Activated CD4-positive, CD25-positive, alpha-beta regulatory T cell (primary cell): ENCODE measurements around the gene GPS2.
"Not testable (repeated sequence)": the region's sequence is repeated elsewhere in the genome, so short reads cannot be mapped to it uniquely, and the experiment has no call there.

Source experiments
- DNase-seq, 4 experiments: peaks; one replicate each; lab custom pipeline; 2025; lab: John Stamatoyannopoulos, UW

GPS2 gene

DNA sequence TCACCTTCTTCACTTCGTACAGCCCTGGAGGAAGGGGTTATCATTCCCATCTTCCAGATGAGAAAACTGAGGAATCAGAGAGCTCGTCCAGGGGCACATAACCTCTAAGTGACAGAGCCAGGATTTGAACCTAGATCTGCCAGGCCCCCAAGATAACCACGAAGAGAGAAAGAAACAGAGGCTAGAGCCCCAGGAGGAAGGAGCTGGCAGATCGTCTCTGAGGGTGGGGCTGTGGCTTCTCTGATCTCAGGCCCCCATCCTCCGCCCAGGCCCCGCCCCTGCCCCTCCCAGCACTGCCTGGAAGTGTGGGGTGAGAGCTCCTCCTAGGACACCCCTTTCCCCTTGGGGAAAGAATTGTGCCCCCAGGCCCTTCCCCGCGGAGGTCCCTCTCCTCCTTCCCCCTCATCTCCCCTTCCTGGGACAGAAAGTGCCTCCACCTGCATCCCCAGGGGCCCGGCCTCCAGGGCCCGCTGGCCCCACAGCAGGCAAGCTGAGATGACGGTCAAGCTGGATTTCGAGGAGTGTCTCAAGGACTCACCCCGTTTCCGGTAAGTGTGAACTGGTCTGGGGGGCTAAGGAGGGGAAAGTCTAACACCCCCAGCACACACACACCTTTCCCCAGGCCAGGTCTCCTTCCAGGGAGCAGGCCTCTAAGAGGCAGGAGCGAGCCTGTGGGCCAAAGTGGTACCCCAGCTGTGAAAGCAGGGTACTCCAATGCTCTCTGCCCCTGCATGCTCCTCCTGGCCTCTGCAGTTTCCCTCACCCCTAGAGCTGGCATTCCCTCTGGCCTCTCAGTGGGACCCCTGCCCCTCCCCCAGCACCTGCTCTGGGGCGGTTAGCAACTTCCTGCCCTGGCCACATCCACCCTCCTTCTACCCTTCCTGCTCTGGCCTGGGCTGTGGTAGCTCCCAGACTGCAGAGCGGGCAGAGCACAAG, 21.3 kb upstream of the GPS2 start, which contains the start of gene ACAP1:
ACAP1 (plus strand) TSS at position 290 of the 936 bp plus-strand sequence; CDS start at position 496, 206 bp downstream.
- DNase-seq: peak; percentile 40 to 83 (median 66)

- not testable (repeated sequence) for DNase-seq
These were observed 20.6 kb upstream of the GPS2 start for GRCh38 chr17:7335765-7336164.

DNA sequence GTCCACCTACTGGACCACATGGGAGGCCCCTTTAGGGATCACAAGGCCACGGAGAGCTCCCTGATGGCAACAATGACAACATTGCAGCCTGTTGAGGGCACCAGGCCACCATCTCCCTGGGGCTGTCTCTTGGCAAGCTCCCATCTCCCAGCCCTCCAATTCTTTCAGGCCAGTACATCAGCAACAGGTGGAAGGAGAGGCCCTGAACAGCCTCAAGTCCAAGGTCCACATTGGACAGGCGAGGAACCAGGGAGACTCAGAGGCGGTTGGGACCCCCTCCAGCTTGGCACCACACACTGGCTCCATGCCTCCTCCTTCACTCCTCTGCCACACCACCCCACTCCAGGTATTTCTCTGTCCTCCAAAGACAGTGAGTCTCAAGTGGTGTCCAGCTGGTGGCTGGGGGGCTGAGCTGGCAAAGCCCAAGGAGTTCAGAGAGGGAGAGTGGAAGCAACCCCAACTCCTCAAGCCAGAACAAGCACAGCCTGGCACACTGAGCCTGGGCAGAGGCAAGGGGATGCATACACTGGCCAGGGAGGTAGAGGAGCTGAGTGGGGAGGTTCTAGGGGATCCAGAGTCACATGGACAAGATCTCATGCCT, 19.9 kb upstream of the GPS2 start:
- DNase-seq: no peak

- DNase-seq: not testable (repeated sequence)
These were observed 17.5 kb upstream of the GPS2 start for GRCh38 chr17:7332600-7333069.

DNA sequence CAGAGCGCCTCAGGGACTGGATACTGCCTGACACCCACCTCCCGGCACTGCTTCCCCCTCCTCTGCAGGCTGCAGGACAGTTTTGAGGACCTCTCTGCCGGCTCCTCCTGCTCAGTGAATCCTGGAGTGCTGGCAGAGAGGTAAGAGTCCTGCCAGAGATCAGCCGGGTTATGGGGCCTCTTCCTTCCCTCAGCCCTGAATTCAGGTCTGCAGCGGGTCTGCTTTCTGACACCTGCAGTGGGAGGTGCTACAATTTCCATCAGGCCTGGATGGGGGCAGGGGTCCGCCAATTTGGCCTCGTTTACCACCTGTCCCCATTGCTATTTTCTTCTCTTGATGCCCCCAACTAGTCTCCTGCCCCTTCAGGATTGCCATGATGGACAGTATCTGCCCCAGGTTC, 17.0 kb upstream of the GPS2 start:
- DNase-seq: no peak

GRCh38 chr17:7330638-7331015, 15.5 kb upstream of the GPS2 start:
- DNase-seq: no peak

- DNase-seq: peak; percentile 39 to 67 (median 49)
These were observed 15.0 kb upstream of the GPS2 start for GRCh38 chr17:7329997-7330637.

- peak; percentile 88 to 96 (median 91) for DNase-seq
These were observed 14.3 kb upstream of the GPS2 start for GRCh38 chr17:7329374-7329996.

- DNase-seq: no peak
These were observed 13.7 kb upstream of the GPS2 start, which contains the start of gene NEURL4 for GRCh38 chr17:7328840-7329373. NEURL4 (minus strand) TSS chr17:7329335; CDS start chr17:7329312, 23 bp downstream.

GRCh38 chr17:7328009-7328408, 12.8 kb upstream of the GPS2 start:
- DNase-seq: no peak

DNA sequence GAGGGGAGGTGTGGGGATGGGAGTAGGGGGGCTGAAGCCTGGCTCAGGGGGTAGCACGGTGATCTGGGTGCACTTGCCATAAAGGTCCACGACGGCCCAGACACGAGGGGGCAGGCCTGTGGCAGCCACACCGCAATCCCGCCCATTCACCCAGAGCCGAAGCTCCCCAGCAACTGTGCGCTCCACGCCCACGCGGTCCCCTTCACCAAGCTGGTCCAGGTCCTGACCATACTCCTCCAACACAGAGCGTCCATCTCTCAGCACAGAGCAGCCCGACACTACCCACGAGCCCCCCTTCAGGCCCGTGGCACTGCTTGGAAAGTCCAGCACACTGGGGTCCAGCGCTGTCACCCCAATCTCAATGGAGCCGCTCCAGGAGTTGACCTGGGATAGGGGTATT, 12.3 kb upstream of the GPS2 start:
- no peak for DNase-seq

DNA sequence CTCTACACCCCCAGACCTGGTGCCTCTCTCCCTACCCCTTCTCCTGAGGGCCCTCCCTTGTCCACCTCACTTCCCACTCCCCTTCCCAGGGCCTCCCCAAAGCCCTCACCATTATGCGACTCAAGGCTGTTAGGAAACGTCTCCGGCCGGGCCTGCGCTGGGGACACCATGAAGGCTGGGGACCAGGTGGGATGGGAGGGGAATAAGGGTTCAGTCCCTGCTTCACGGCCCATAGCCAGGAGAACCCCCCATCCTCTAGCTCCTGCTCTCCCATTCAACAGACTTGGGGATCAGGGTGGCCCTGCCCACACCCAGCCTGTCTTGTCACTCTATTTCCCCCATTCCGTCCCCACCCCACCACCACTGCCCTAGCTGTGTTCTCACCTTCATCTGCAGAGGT, 11.9 kb upstream of the GPS2 start:
- no peak for DNase-seq

DNA sequence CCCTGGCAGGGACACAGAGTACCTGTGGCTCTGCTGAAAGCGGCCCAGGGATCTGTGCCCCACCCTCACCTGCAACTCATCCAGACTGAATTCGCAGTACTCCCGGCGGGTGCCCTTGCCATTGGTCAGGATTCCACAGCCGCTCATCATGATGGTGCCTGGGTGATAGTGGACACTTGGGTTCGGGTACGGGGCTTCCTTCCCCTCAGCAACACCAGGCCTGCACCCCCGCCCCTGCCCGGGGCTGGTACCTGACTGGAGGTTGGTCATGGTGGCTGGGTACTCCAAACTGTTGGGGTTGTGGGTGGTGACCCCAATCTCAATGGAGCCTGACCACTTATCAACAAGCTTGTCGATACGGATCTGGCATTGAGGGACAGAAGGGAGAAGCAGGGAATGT, 11.0 kb upstream of the GPS2 start:
- no peak for DNase-seq

DNA sequence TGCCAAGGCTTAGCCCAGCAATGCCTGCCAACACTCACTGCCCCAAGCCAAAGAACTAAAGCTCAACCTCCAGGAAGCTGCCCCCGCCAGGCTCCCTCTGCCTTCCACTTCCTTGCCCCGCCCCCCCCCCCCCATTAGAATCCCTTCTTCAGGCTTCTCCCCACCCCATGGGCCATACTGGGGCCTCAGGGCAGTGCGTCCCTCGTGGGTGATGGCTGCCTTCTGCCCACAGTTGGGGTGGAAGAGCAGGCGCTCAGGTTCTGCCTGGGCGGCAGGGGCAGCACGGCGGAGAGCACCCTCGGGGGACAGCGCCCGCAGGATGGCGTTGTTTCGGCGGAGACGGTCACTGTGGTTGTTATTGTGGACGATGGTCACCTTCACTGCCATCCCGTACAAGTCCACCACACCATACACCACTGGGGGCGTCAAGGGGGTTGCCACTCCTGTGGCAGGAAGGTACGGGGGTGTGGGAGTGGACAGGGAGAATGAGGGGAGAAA, 9.9 kb upstream of the GPS2 start:
- DNase-seq: no peak

DNA sequence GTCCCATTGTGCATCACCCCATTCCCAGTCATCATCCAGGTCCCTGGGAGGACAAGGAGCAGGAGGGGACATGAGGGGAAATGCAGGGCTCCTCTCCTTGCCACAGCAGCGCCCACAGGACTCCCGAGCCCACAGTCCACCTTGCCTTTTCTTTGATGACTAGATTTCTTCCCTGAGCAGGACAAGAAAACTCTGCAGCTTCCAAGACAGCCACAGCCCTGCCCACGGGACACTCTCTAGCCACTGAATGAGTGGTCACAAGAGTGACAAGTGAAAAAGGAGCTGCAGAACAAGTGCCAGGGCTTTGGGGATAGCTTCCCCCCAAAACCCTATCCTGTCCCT, 9.2 kb upstream of the GPS2 start:
- no peak for DNase-seq

DNA sequence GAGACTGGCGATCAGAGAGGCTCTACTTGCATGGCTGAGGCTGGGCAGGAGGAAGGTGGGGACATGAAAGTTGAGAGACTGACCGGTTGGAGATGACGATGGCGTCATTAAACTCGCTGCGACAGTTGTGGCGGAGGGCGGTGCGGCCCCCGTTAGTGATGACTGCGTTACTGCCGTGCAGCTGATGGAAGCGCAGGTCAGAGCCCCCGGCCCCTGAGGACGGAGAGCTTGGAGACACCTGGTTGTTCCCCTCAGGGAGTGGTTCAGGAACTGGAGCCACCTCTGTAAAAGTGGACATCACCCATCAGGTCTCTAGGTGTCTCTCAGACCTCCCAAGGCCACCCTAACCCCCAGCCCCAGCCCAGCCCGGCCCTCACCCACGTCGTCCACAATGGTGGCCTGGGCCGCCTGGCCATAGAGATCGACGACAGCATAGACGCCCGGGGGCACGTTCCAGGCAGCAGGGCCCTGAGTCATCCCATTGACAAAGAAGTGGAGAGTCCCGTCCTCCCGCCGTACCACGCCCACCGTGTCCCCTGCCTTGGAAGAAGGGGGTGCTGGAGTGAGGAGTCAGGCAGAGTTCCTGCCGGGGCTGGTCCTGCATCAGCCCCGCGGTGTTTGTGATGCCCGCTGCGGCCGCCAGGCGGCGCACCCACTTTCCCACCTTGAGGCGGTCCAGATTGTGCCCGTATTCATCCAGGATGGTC, 8.7 kb upstream of the GPS2 start:
- peak; percentile 34 to 52 (median 43) for DNase-seq

DNA sequence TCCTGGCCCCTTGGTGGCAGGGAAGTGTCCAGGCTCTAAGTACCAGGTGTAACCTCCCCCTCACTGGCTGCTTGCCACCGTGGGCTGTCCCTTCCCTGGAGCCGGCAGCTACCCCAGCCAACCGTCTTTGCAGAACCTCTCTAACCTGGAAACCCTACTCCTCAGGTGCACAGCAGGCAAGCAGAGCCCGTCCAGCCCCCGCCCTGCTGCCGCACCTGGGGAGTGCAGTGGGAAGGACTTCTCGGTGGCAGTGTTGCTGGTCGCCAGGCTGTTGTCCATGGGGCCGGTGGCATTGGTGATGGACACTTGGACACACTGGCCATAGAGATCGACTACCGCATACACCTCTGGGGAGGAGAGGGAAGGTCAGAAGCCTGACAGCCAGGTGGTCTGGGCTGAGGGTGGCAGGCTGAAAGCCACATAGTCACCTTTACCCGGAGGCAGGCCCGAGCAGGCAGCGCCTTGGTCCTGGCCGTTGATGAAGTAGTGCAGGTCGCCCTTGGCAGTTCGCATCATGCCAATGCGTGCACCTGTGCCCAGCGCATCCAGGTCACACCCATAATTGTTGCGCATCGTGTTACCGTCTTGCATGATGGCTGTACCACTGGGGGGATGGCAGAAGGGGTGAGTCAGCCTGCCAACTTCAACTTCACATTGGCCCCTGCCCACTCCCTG, 7.5 kb upstream of the GPS2 start:
- no peak for DNase-seq

DNA sequence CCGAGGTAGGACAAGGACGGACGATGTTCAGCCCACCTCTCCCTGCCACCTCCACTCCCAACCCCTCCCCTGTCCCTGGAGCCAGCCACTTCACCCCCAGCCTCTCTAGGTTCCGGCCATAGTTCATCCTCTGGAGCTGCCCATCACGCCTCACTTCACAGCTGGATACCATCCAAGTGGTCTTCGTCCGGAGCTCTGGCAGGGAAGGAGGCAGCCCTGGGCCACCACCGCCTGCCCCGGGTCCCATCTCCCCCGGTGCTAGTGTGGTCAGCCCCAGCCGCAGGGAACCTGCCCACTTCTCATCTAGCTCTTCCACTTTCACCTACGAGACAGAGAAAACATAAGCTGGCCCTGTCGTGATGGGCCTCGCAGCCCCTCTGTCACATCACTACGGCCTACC, 6.3 kb upstream of the GPS2 start:
- no peak for DNase-seq

DNA sequence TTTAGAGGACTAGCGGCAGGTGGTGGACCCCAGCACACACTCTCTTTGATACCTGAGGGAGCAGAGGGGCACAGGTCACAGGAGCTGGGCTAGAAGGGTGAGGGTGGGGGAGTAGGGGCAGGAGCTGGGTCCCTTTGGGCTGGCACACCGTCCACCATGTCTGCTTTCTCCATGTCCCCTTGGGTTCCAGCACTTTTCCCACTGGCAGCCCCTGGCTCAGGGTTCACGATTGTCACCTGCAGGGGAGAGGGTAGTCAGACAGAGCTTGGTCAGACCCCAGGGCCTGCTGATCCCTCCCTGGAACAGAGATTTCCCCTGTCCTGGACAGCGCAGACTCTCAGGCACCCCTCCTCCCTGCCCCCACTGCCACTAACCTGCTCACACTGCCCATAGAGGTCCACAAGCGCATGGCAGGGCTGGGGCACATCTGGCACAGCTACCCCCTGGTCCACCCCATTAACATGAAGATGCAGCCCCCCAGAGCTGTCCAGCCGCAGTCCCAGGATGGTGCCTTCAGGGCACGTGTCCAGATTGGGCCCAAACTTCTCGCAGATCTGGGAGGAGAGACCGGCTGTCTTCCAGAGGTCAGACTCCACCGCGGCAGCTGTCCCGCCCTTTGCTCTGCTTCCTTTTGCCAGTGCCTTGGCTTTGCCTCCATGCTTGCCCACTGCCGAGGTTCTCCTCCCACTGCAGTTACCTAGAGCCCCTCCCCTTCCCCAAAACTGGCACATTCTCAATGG, 3.1 kb upstream of the GPS2 start:
- DNase-seq: no peak
